GM18505 (cell line): Measurements from ENCODE around the gene SEMA6A.

Source experiments
- ATAC-seq: cut with Tn5 transposase; IDR thresholded peaks from one replicate; pipeline ENCODE4 v1.9.1; 2021; ENCODE audit not compliant: unreplicated experiment
- POLR2A ChIP-seq: IDR thresholded peaks from 4 replicates; pipeline ENCODE4 v1.6.1; 2011; ENCODE audit warnings: borderline replicate concordance; ENCODE audit not compliant: insufficient read depth, insufficient read length; ENCODE audit errors: extremely low read depth

SEMA6A gene

DNA sequence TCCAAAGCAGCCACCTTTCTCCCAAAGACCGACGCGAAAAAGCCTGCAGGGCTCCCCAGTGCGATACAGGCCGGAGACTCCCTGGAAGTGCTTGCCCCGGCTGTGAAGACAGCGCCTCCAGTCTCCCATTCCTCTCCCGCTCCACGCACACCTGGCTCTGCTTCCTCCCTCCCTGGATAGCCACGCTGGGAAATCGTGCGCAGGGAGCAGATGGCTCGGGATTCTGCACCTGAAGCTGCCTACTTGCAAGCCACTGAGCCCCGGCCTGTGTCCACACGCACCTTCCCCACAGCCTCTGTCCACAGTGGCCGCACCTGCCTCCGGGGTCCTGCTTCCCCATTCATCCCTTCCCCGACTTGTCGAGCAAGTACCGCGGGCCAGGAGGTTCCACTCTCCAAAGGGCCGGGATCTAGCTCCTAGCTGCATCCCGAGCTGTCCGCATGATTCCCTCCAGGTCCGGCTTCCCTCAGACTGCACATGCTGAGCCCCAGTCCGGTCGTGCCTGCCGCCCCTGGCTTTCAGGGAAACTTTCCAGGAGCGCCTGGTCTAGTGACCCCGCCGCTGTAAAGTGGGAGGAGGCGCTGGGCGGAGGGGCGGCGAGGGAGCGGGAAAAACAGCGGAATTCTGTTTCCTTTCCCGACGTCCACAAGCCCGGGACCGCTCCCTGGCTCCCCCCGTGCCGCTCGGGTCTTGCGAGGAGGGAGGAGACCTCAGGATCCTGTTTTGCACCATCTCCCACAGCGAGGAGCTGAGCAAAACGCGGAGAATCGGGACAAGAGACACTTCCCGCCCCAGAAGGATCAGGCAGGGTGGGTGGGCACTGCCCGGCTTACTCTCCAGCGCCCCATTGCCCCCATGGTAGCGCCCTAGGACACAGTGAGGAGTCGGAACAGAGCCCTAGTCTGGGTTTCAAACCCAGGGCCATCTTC, 2.0 kb downstream of the SEMA6A start:
- no peak for TF ChIP-seq POLR2A
- ATAC-seq, result no peak

DNA sequence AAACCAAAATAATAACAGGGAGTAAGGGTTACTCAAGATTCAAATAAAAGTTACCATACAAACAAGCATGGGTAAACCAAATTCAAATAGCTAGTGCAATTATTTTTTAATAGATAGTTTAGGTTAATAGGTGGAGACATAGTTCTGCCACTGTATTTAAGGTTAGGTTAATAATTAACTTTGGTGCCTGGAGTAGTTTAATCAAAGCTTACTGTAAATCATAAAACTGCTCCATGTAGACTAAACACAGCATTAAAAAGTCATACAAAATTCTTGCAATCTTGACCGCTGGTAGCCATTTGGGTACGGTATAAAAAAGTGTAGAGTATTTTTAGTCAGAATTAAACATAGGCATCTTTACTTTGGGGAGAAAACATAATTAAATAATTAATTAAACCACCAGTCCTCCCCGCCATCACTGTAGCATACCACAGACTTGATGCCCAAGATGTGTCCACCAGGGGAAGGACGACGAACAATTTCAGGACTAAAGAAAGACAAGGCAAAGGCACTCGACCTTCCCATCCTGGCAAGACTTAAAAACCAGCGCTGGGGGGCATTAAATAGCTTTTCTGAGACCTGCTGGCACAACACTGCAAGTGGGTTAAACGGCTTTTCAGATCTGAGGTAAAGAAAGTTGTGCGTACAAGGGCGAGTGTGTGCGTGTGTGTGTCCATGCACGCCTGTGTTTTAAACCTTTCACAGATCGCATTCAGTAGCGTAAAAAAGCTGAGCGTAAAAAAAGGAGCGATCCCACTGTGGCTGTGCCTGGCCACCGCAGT, 2.9 kb downstream of the SEMA6A start:
- no peak for TF ChIP-seq POLR2A
- ATAC-seq, result no peak

DNA sequence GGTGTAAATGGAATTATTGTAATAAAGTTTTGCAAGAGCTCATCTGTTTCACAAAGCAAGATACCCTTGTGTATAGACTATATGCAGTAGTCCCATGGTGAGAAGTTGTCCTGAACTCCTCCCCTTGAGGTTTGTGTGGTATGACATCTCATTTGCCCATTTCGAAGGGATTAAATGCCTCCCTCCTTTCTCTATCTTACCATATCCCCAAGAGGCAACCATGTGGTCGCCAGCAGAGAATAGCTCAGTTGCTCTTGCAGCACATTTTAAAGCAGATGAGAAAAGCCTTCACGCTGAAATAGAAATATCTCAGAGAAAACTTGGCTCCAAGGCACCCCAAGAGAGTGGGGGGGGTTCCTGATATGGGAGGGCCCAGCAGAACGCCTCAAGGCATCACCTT, 4.6 kb downstream of the SEMA6A start:
- TF ChIP-seq POLR2A, result no peak
- ATAC-seq, result no peak

DNA sequence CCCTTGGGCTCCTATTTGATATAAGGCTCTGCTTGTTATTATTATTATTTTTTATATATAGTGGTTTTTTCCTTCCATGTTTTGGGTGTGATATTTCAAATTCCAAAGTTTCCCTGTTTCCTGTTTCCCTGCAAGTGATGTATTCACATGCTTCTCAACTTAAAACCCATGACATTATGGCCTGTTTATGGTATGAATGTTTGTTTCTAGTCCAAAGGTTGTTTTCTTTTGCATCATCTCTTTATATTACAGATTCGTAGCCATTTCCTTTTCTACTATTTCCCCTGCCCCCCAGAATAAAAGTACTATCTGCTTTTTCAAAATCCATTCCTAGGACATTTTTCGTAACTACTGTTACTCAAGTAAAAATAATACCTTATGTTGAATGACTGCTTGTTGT, 7.5 kb downstream of the SEMA6A start:
- TF ChIP-seq POLR2A, result no peak
- ATAC-seq, result no peak

DNA sequence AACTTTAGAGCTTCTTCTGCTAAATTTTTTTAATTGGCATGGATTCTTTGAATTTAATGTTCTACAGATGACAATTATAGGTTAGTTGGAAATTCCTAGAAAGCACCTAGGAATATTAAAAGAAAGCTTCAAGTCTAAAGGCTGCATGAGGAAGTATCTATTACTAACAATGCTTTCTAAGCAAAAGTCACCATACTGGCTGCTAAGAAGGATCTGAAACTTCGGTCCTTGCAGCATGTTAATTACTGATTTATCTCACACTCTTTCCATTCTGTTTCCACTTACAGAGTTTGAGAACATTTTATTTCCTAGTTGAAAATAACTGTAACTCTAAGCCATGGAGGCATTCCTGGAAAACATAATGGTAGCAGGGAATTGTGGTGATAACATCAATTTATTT, 8.4 kb downstream of the SEMA6A start:
- peak; percentile 59 for ATAC-seq
- no peak for TF ChIP-seq POLR2A

DNA sequence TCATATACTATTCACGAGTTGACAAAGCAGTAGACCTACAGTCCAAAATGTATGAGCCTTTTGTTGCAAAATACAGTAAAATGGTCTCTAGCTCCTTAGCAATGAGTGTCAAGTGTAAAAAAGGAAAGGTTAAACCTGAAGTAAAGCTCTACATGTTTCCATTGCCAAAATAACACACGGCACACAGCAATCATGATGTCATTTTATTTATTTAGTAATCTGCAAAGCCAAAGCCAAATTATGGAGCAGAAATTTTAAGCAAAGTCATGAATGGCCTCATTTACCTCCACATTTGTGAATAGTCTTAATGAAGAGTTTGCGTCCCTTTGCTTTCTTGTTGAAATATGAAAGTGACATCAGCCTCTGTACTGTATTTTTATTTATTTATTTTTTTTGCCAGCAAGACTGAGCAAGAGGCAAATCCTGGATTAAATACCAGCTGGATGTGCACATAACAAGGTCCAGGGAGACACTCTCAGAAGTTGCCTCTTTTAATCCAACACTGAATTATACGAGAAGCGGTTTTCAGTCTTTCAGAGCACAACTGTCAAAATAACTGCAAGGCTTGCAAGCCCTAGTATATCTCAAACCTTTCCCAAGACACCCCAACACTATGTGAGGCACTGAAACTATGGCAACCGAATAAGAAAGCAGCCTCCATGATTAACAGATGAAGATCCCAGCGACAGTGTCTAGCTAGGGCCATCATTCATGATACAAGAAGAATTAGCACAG, 9.7 kb downstream of the SEMA6A start:
- TF ChIP-seq POLR2A, result no peak
- no peak for ATAC-seq

DNA sequence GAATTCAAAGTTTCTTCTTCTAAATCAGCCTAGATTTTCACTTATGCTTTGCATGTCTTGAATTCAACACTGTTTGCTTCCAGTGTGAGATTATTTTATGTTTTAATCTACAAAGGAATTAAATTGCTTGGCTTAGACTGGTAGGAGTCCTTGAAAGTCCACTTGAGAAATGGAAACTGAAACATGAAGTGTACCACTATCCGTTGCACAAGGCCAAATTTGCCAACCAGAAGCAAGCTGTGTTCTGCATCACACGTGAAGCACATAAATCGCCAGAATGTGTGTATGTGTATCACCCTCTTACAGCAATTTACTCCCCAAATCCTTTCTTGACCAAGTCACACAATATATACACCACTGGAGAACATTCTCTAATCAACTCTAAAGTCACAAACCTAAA, 10.3 kb downstream of the SEMA6A start:
- ATAC-seq, result no peak
- TF ChIP-seq POLR2A, result no peak

DNA sequence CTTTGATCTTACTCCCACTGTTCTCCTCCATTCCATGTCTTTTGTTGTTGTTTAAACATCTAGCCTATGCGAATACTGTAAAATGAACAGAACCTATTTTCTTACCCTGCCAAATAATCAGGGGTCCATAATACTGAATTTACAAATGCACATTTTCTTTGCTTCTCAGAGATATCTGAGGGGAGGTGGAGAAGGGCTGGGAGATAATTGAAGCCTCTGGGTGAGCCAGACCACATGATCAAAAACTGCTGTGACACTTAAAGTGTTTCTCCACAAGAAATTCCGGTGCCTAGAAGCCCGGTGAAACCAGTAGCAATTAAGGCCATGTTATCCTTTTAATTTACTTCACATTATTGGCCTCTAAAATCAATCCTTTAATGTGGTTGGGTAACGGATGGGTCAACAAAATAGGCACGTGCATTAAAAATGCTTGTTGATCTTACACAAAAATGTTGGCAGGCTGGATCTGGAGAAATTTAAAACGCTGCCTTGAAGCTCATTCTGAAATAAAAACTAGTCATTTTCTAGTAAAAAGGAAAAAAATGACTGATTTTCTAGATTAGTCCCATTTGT, 10.8 kb downstream of the SEMA6A start:
- no peak for TF ChIP-seq POLR2A
- no peak for ATAC-seq

DNA sequence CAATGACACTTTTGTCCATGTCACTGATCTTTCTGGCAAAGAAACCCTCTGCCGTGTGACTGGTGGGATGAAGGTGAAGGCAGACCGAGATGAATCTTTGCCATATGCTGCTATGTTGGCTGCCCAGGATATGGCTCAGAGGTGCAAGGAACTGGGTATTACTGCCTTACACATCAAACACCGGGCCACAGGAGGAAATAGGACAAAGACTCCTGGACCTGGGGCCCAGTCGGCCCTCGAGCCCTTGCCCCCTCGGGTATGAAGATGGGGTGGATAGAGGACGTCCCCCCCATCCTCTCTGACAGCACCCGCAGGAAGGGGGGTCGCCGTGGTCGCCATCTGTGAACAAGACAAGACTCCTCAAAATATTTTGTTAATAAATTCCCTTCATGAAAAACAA, 12.0 kb downstream of the SEMA6A start:
- TF ChIP-seq POLR2A, result no peak
- ATAC-seq, result no peak

DNA sequence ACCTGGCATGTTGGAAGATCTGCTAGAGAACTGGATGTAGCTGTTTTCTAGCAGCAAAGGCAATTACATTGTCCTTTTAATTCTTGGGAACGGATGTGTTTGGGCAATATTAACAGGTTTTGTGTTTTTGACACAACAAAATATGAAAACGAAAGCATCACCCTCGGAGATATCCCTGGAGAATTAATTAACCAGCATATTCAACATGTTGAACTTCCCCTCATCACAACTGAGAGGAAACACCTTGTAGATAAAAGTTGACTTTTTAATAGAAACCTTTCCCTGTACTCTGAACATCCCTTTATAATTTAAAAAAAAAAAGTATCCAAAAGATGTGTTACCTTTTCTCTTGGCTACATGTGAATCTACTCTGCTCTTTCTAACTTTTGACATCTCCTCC, 13.0 kb downstream of the SEMA6A start:
- no peak for TF ChIP-seq POLR2A
- ATAC-seq, result no peak

DNA sequence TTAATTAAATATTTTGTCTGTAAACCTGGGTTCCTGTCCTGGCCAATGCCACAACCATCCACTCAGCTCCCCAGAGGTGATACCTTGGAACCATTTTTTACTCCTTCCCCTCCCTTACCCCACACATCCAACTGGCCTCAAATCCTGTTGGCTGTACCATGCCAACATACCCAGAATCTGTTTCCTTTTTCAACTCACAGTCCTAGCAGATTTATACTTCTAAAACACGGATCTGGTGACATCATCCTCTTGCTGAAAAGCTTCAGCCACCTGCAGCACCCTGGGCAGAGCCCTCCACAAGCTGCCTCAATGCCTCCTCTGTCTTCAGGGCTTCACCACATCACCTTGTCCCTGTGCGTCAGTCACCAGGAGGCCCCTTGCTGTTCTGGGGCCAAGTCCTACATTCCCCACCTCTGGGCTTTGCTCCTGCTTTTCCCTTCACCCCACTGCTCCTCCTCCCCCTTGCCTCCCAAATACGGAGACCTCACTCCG, 14.9 kb downstream of the SEMA6A start:
- TF ChIP-seq POLR2A, result no peak
- ATAC-seq, result no peak

DNA sequence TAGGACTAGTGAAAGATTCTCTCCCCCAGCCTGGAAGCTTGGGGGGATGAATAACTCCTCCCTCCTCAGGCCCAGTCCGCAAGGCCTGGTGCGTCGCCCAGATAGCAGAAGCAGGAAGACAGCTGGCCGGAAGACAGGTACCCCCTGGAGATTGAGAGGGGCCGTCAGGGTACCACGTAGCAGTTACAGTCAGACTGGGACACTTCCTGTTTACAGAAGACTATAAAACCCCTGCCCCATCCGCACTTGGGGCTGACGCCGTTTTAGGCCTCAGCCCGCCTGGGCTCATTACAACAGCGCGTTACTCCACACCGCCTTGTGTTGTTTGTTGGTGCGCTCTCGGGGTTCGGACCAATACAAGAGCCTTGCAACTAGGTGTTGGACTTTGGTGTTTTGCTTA, 15.4 kb downstream of the SEMA6A start:
- no peak for TF ChIP-seq POLR2A
- ATAC-seq, result no peak

DNA sequence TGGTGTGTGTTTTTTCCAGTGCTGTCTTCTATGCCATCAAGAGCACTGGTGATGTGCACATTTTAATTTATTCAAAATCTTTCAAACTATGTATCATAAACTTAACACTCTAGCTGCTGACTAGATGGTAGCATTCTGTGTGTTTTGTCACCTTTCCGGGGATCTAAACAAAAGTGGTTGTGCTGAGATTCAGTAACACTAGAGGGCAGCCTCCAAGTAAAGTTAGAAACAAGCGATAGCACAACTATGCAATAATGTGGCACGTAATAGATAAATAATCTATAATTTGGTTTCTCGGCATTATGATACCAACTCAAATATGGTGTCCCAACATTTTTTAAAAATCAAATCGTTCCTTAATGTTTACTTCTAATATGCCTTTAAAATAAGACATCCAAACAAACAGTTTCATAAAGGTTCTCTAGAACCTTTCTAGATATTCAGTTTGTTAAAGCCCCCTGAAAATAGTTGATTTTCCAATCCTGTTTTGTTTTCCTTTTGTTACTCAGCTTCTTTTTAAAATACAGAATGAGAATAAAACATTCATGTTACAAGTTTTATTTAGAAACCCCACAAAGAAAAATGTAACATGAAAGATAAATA, 16.9 kb downstream of the SEMA6A start:
- no peak for TF ChIP-seq POLR2A
- ATAC-seq, result no peak

DNA sequence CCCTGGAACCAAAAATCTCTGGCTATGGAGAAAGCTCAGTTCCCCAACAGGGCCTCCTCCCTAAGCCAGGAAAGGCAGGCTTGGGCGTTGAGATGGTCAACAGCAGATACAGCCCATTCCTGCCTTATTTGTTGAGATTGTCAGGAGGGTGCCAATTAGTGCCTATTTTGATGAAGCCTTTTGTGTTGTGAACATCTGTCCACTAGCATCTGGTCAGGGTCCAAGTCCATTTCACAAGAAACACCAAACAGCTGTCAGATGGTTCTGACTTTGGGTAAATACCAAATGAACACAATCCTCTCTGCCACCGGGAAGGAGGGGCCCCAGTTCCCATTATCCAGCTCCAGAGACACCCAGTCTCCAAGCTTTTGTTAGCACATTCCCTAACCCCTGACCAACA, 19.9 kb downstream of the SEMA6A start:
- TF ChIP-seq POLR2A, result no peak
- ATAC-seq, result no peak
